B cell (primary cell): ENCODE data around the gene TPST1. TPM values are rescaled to one million over a fixed set of nuclear protein-coding genes. Genes with fewer than 3 reads are reported as not detected.

ENCODE experiments used
- ATAC-seq: fragments of 200-7000 bp; cut with Tn5 transposase; one replicate; pipeline ENCODE4 v1.10.0; 2021; ENCODE audit warnings: low read depth, mild to moderate bottlenecking, moderate number of reproducible peaks, moderate library complexity
- CTCF ChIA-PET: fragments of 350-600 bp; sonication (Branson Sonifier 250); formaldehyde crosslinking; loops from one replicate; lab custom pipeline; 2021; ENCODE audit warnings: antibody characterized with exemption, inconsistent platforms; lab: Charles Lee
- POLR2A ChIA-PET: fragments of 350-600 bp; sonication (Branson Sonifier 250); formaldehyde crosslinking; loops from one replicate; lab custom pipeline; 2021; ENCODE audit warnings: antibody characterized with exemption; lab: Charles Lee
- DNase-seq: peaks from one replicate; pipeline ENCODE4 v3.0.0; 2013
- H2AFZ ChIP-seq: 2 replicates; pipeline ENCODE4 v1.6.1; 2012; ENCODE audit warnings: mild to moderate bottlenecking, low read depth, low read length; ENCODE audit not compliant: insufficient read depth, poor library complexity, severe bottlenecking
- H3K27ac ChIP-seq, 2 donors: 1 replicate in 1 of 2; 2 replicates in 1 of 2; pipeline ENCODE4 v1.5.1; 2012 to 2013; ENCODE audit warnings: low read length in 2 of 2, mild to moderate bottlenecking in 2 of 2, moderate library complexity in 1 of 2
- H3K27me3 ChIP-seq, 4 experiments: fragments of 200-600 bp in 1 of 4; sonication (generic) in 1 of 4; replicated peaks in 1 of 4; 1 replicate in 2 of 4; 2 replicates in 2 of 4; pipeline versions ENCODE4 v1.6.1 to v1.7.0; 2013 to 2016; ENCODE audit warnings: low read length in 3 of 4, mild to moderate bottlenecking in 2 of 4, mixed read lengths in 1 of 4, moderate library complexity in 1 of 4; ENCODE audit not compliant: insufficient read depth in 4 of 4, control insufficient read depth in 3 of 4; ENCODE audit errors: control extremely low read depth in 1 of 4
- H3K36me3 ChIP-seq, 2 experiments: replicated peaks in 1 of 2; 1 replicate in 1 of 2; 2 replicates in 1 of 2; pipeline versions ENCODE4 v1.6.1 to v1.7.1; 2013; ENCODE audit warnings: low read length in 1 of 2; ENCODE audit not compliant: insufficient read depth in 2 of 2, control insufficient read depth in 1 of 2; ENCODE audit errors: control extremely low read depth in 1 of 2, extremely low read depth in 1 of 2
- H3K4me1 ChIP-seq, 2 donors: fragments of 200-600 bp in 1 of 2; sonication (generic) in 1 of 2; 1 replicate in 1 of 2; 2 replicates in 1 of 2; pipeline versions ENCODE4 v1.5.1 to v1.6.1; 2013 to 2017; ENCODE audit warnings: low read length in 2 of 2; ENCODE audit not compliant: control insufficient read depth in 2 of 2, insufficient read depth in 2 of 2
- H3K4me2 ChIP-seq: replicated peaks from 2 replicates; pipeline ENCODE3; 2012; ENCODE audit warnings: mild to moderate bottlenecking, low read depth, low read length; ENCODE audit not compliant: poor library complexity, severe bottlenecking
- H3K4me3 ChIP-seq, 5 experiments: fragments of 200-600 bp in 1 of 5; sonication (generic) in 1 of 5; 1 replicate in 3 of 5; 2 replicates in 2 of 5; pipeline versions ENCODE4 v1.5.1 to v1.7.0; 2011 to 2016; ENCODE audit warnings: low read length in 4 of 5, mild to moderate bottlenecking in 4 of 5, low read depth in 2 of 5, control low read depth in 1 of 5, moderate library complexity in 1 of 5; ENCODE audit not compliant: insufficient read depth in 1 of 5; ENCODE audit errors: control extremely low read depth in 1 of 5, extremely low read depth in 1 of 5
- H3K79me2 ChIP-seq: fragments of 200-600 bp; sonication (generic); one replicate; pipeline ENCODE4 v1.6.0; 2016; ENCODE audit warnings: low read length; ENCODE audit not compliant: control insufficient read depth, insufficient read depth
- H3K9ac ChIP-seq: fragments of 200-600 bp; sonication (generic); 2 replicates; pipeline ENCODE4 v1.6.1; 2017; ENCODE audit warnings: mild to moderate bottlenecking, low read length, moderate library complexity
- H3K9me3 ChIP-seq, 3 donors: one replicate each; pipeline versions ENCODE4 v1.6.1 to v1.7.1; 2013; ENCODE audit warnings: low read length in 2 of 3; ENCODE audit not compliant: control insufficient read depth in 2 of 3, insufficient read depth in 1 of 3; ENCODE audit errors: control extremely low read depth in 1 of 3
- H4K20me1 ChIP-seq: 2 replicates; pipeline ENCODE4 v1.6.0; 2012; ENCODE audit warnings: mild to moderate bottlenecking, low read length; ENCODE audit not compliant: insufficient read depth, control insufficient read depth, poor library complexity, severe bottlenecking
- H3K27ac Mint-ChIP-seq: one replicate; pipeline ENCODE4 v1.8.0; 2021; ENCODE audit warnings: mixed read lengths
- H3K27me3 Mint-ChIP-seq: one replicate; pipeline ENCODE4 v1.8.0; 2021; ENCODE audit warnings: mixed read lengths
- H3K4me1 Mint-ChIP-seq: one replicate; pipeline ENCODE4 v1.8.0; 2021; ENCODE audit warnings: mixed read lengths
- H3K4me3 Mint-ChIP-seq: one replicate; pipeline ENCODE4 v1.8.0; 2021; ENCODE audit warnings: mixed read lengths
- H3K9me3 Mint-ChIP-seq: one replicate; pipeline ENCODE4 v1.8.0; 2022; ENCODE audit warnings: mixed read lengths; ENCODE audit not compliant: insufficient read depth
- EZH2 ChIP-seq: IDR thresholded peaks from 2 replicates; pipeline ENCODE4 v1.6.1; 2012; ENCODE audit warnings: borderline replicate concordance, low read depth, mild to moderate bottlenecking, moderate library complexity, low read length; ENCODE audit not compliant: insufficient read depth, poor library complexity, severe bottlenecking
- WGBS: methylation state at CpG from one replicate; pipeline ENCODE4 v1.1.5; 2013; ENCODE audit warnings: missing lambda C conversion rate; ENCODE audit not compliant: insufficient coverage; 5-methylcytosine and 5-hydroxymethylcytosine counted together
- intact Hi-C: fragments of 100-400 bp; cut with micrococcal nuclease; formaldehyde crosslinking; loops from one replicate; pipeline ENCODE4 v1.10.0; 2022
- polyA plus RNA-seq: library from polyadenylated mRNA; depleted of rRNA; stranded (reverse); fragments of >200 nt; gene quantifications from 2 replicates; pipeline ENCODE4 v1.2.3, GENCODE V29; 2012
- total RNA-seq, 2 donors: library from RNA; stranded (reverse); fragments of 120-200 nt in 1 of 2; gene quantifications; 1 replicate in 1 of 2; 2 replicates in 1 of 2; pipeline versions ENCODE4 v1.2.3 to v1.2.4, GENCODE V29; 2013 to 2022
- TF ChIP-seq, protein P1 (sequence below): fragments of 200-600 bp; IDR thresholded peaks from one replicate; pipeline ENCODE4 v1.8.0; 2022; ENCODE audit warnings: antibody characterized with exemption, mild to moderate bottlenecking

The TPST1 gene
- total and polyA plus RNA-seq, 2 donors (not counting 1 experiment from before 2014, with no cell fraction given), result 13.0 to 17.0 TPM

DNA sequence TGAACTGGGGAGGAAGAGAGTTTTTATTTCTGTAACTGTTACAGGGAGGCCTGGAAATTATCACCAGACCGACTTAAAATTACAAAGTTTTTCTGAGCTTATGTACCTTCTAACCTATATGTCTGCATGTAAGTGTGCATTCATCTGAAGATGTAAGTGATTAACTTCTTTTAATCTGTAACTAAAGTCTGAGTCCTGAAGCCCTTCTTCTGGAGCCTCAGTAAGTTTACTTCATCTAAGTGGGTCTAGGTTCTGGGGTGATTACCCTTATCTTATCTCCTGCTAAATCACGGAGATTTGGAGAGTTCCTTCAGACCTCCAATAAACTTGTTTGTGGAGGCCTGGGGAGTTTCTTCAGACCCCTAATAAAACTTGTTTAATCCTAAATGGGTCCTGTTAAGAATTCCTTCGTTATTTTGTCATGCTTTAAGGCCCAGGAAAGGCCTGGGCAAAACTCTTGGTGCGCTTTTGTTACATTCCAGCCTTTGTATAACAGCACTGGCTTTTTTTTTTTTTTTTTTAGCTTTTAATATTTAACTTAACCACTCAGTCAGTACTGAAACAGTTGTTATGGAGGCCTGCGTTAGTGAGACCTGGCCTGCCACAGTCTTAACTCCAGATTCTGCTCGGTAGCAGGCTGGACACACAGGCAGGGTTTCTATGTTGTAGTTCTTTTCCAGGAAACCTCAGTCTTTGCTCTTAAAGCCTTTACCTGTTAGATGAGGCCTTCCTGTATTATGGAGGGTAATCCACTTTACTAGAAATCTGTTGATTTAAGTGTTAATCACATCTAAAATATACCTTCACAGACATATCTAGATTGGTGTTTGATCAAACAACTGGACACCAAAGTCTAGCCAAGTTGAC lies 33.0 kb downstream of the TPST1 start:
- H3K9ac ChIP-seq, result no peak overlapping the region
- peaks cover 14% of the 10 kb centered on the region for H3K79me2 ChIP-seq
- intact Hi-C loops, result no loop called here
- TF ChIP-seq EZH2, result no peak
- TF ChIP-seq, protein P1, sequence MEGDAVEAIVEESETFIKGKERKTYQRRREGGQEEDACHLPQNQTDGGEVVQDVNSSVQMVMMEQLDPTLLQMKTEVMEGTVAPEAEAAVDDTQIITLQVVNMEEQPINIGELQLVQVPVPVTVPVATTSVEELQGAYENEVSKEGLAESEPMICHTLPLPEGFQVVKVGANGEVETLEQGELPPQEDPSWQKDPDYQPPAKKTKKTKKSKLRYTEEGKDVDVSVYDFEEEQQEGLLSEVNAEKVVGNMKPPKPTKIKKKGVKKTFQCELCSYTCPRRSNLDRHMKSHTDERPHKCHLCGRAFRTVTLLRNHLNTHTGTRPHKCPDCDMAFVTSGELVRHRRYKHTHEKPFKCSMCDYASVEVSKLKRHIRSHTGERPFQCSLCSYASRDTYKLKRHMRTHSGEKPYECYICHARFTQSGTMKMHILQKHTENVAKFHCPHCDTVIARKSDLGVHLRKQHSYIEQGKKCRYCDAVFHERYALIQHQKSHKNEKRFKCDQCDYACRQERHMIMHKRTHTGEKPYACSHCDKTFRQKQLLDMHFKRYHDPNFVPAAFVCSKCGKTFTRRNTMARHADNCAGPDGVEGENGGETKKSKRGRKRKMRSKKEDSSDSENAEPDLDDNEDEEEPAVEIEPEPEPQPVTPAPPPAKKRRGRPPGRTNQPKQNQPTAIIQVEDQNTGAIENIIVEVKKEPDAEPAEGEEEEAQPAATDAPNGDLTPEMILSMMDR, result no peak
- no peak for ATAC-seq
- H3K4me1 Mint-ChIP-seq, result peaks cover 5% of the 10 kb centered on the region
- no peak overlapping the region for H2AFZ ChIP-seq
- no peaks in the 10 kb centered on the region for H3K27me3 ChIP-seq
- no peak overlapping the region for H3K4me3 ChIP-seq
- H4K20me1 ChIP-seq, result peaks cover 12% of the 10 kb centered on the region
- H3K4me3 Mint-ChIP-seq, result no peak overlapping the region
- ChIA-PET CTCF (no interaction called here), POLR2A (no interaction called here)
- DNase-seq, result no peak
- H3K9me3 Mint-ChIP-seq, result no peaks in the 10 kb centered on the region
- peaks cover 0 to 4% of the 10 kb centered on the region in 2 experiments for H3K36me3 ChIP-seq
- H3K27ac ChIP-seq, result no peak overlapping the region
- H3K27ac Mint-ChIP-seq, result no peak overlapping the region
- no peaks in the 10 kb centered on the region for H3K4me1 ChIP-seq
- peaks cover 0 to 3% (median 0%) of the 10 kb centered on the region in 3 donors for H3K9me3 ChIP-seq
- H3K4me2 ChIP-seq, result no peak overlapping the region
- WGBS, result no CpG with 5 or more reads among the region's 6 CpGs
- H3K27me3 Mint-ChIP-seq, result no peaks in the 10 kb centered on the region
